ENCODE data around the gene FMNL1.
A peak's percentile ranks its signal among the peaks of the same experiment; 100 is the strongest.

FMNL1 gene

DNA sequence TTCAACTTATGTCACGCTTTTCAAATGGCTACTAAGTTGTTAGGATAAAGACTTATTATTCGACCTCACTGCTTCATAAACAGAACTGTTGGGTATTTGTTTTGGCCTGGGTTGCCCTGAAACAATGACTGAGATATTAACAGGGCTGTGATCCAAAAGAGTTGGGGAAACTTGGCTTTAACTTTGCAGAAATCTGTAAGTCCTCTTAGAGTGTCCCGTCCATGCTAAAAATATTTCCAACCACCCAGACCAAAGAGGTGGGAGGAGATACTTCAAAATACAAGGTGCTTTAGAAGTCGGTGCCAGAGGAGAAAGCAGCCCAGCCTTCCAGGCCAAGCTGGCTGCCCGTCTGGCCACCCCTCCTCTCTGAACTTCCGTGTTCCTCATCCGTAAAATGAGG, 56.3 kb downstream of the FMNL1 start:
- Mint-ChIP-seq H3K9me3 (no peaks in the 10 kb centered on the region), H3K36me3 (ENCODE audit: low read depth) (peaks cover 28% of the 10 kb centered on the region), H3K27me3 (ENCODE audit: low read depth, poor library complexity) (peaks cover 3% of the 10 kb centered on the region), H3K4me1 (peaks cover 15% of the 10 kb centered on the region), H3K4me3 (no peak overlapping the region), H3K27ac (no peak overlapping the region)
- TF ChIP-seq, protein P1, sequence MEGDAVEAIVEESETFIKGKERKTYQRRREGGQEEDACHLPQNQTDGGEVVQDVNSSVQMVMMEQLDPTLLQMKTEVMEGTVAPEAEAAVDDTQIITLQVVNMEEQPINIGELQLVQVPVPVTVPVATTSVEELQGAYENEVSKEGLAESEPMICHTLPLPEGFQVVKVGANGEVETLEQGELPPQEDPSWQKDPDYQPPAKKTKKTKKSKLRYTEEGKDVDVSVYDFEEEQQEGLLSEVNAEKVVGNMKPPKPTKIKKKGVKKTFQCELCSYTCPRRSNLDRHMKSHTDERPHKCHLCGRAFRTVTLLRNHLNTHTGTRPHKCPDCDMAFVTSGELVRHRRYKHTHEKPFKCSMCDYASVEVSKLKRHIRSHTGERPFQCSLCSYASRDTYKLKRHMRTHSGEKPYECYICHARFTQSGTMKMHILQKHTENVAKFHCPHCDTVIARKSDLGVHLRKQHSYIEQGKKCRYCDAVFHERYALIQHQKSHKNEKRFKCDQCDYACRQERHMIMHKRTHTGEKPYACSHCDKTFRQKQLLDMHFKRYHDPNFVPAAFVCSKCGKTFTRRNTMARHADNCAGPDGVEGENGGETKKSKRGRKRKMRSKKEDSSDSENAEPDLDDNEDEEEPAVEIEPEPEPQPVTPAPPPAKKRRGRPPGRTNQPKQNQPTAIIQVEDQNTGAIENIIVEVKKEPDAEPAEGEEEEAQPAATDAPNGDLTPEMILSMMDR (IDR thresholded peaks at IDR 0.05) = no peak
- no peak for DNase-seq

DNA sequence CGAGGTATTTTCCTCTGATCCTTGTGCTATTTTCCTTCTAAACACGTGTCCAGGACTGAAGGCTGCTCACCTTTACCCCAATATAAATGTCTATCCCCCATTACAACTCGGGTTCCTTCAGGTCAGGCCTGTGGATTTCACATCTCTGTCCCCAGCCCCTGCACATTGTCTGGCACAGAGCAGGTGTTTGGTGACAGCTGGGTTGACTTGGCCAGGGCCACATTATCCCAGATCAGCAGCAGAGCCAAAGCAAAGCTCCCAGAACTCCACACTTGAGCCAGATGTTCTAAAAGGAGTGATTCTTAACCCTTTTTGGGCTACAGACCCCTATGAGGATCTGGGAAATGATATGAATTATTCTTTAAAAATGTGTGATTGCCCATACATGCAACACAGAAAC, 58.2 kb downstream of the FMNL1 start:
- Mint-ChIP-seq H3K9me3 (no peaks in the 10 kb centered on the region), H3K36me3 (ENCODE audit: low read depth) (peaks cover 32% of the 10 kb centered on the region), H3K4me3 (no peak overlapping the region), H3K4me1 (peaks cover 17% of the 10 kb centered on the region), H3K27ac (no peak overlapping the region), H3K27me3 (ENCODE audit: low read depth, poor library complexity) (peaks cover 3% of the 10 kb centered on the region)
- TF ChIP-seq, protein P1 (IDR thresholded peaks at IDR 0.05) = no peak
- DNase-seq = no peak

DNA sequence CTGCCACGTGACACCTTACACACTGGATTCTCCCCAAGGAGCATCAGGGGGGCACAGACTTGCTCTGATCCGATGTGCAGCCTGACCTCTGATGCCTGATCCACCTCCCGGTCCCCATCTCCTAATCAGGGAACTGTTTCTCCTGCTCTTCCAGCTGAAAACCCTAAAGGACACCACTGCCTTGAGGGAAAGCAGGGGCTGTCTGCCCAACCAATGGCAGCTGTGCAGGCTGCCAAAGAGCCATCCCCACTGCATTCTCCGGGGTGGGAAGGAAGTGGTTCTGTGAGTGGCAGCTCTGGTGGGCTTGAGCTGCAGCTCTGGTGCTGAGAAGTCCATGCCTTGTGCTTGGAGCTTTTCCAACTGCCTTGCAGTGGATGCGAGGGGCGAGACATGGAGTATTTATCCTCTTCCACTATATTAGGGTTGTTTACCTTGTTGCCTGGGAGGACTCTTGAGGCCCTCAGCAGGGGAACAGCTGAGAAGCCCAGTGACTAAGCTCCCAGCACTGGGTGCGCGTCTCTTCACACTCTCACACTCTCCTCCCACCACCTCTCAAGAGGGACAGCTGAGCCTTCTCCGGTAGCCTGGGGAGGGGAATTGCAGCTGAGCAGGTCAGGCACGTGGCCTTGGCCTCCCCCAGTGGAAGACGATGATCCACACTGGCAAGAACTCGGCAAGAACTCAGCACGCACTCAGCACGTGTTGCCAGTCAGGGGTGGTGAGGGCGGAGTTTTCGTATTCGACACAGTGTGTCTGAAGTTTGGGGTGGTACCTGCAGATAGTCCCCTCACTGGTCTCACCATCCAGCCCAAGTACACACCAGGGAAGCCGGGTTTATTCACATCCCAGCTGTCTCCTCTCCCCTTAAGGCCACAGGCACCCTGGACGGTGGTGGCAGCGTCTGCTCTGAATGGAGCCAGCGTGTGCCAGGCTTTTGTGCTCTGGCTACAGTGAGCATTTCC, 61.3 kb downstream of the FMNL1 start:
- no peaks in the 10 kb centered on the region for H3K9me3 Mint-ChIP-seq
- peak overlapping the region; percentile 16 for H3K27ac Mint-ChIP-seq
- H3K36me3 Mint-ChIP-seq (ENCODE audit: low read depth) = peaks cover 45% of the 10 kb centered on the region
- H3K4me1 Mint-ChIP-seq = peaks cover 8% of the 10 kb centered on the region
- DNase-seq = no peak
- H3K27me3 Mint-ChIP-seq (ENCODE audit: low read depth, poor library complexity) = peaks cover 3% of the 10 kb centered on the region
- no peak overlapping the region for H3K4me3 Mint-ChIP-seq
- TF ChIP-seq, protein P1 (IDR thresholded peaks at IDR 0.05) = no peak

DNA sequence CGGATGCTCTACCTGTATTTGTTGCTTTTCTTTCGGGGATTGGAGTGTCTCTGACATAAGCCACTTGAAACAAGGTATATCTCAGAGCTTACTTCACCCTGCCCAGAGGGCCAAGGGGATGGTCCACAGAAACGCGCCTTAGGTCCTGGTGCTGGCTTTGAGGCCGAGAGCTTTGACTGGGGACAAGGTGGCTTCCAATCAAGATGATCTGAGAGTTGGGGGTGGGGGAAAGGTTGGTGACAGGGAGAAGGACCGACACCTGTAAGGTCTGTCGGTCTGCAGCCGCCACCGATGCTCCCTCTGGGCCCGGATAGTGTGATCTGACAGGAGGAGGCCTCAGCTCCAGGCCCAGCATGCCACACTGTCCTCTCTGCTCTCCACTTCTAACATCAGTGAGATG, 62.0 kb downstream of the FMNL1 start:
- Mint-ChIP-seq H3K27me3 (ENCODE audit: low read depth, poor library complexity) (peaks cover 3% of the 10 kb centered on the region), H3K4me1 (peaks cover 6% of the 10 kb centered on the region), H3K9me3 (no peaks in the 10 kb centered on the region), H3K36me3 (ENCODE audit: low read depth) (peaks cover 45% of the 10 kb centered on the region), H3K27ac (peak overlapping the region; percentile 16), H3K4me3 (no peak overlapping the region)
- TF ChIP-seq, protein P1 (IDR thresholded peaks at IDR 0.05) = no peak
- DNase-seq = no peak

DNA sequence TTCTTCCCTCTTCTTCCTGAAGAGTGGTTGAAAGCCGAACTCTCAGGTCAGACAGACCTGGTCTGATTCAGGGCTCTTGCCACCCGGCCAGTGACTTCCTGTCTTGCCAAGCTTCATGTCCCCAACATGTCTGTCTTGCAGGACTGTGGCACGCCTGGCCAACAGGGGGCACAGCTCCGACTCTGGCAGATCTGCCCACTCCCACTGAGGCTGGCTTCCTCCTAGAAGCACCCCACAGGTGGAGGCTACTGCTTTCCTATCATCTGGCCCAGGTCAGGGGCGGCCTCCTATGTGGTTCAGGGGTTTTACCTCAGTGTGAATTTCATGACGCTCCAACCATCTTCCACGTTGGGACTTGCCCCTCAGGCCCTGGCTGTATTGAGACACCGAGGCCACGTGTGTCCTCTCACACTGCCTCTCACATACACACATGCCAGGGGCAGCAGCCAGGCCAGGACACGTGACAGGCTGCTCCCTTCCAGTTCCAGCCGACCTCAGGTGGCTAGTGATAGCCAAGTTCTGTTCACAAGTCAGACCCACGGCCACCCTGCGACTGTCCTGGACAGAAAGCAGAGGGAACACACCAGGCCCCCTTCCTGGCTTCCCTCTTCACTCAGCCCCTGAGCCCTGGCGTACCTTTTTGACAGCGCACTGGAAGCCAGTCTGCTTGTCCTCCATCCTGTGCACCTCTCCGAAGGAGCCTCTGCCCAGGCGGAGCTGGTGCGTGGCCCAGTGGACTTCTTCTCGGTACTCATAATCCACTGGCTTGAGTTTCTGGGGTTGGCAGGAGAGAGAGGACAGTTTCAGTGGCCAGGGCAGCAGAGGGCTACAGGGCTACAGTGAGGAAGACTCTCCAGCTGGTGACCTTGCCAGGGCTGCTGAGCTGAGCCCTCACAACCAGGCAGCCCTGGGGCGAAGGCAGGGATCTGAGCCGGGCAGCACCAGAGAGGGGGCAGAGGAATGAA, 62.8 kb downstream of the FMNL1 start:
- peak overlapping the region; percentile 70 for H3K27ac Mint-ChIP-seq
- no peak for DNase-seq
- H3K9me3 Mint-ChIP-seq = no peaks in the 10 kb centered on the region
- no peak overlapping the region for H3K4me3 Mint-ChIP-seq
- H3K36me3 Mint-ChIP-seq (ENCODE audit: low read depth) = peaks cover 47% of the 10 kb centered on the region
- H3K4me1 Mint-ChIP-seq = peaks cover 6% of the 10 kb centered on the region
- TF ChIP-seq, protein P1 (IDR thresholded peaks at IDR 0.05) = no peak
- H3K27me3 Mint-ChIP-seq (ENCODE audit: low read depth, poor library complexity) = peaks cover 2% of the 10 kb centered on the region
